Muscle of arm (tissue), 12 donors: ENCODE data around the gene CES4A. TPM values are rescaled to one million over a fixed set of nuclear protein-coding genes. Genes with fewer than 3 reads are reported as not detected.
A peak's percentile ranks its signal among the peaks of the same experiment; 100 is the strongest.
"Not testable (repeated sequence)": the region's sequence is repeated elsewhere in the genome, so short reads cannot be mapped to it uniquely, and the experiment has no call there.

Experiments used
- DNase-seq: peaks from one replicate; pipeline ENCODE4 v3.0.0-alpha.2; 2013
- polyA plus RNA-seq, 12 donors: library from polyadenylated mRNA; unstranded; fragments of 120-200 nt; gene quantifications; one replicate each; pipeline ENCODE4 v1.2.1, GENCODE V29; 2013; ENCODE audit not compliant: insufficient read length in 12 of 12

CES4A gene
- polyA plus RNA-seq, 12 donors, result 1.5 to 14.7 (median 2.5) TPM; not detected in 2

- DNase-seq, result no peak
Observed at GRCh38 chr16:66984892-66985311, 3.5 kb upstream of the CES4A start.

GRCh38 chr16:66986559-66986958, 1.8 kb upstream of the CES4A start:
- no peak for DNase-seq

- no peak for DNase-seq
Observed at GRCh38 chr16:66991545-66992077, 3.2 kb downstream of the CES4A start.

- DNase-seq, result not testable (repeated sequence)
Observed at GRCh38 chr16:66993558-66993957, 5.2 kb downstream of the CES4A start.

- no peak for DNase-seq
Observed at GRCh38 chr16:66996324-66996982, 8.1 kb downstream of the CES4A start.

GRCh38 chr16:66996983-66997358, 8.6 kb downstream of the CES4A start:
- DNase-seq, result no peak

- peak; percentile 27 for DNase-seq
Observed at GRCh38 chr16:67000384-67001351, 12.3 kb downstream of the CES4A start.

- no peak for DNase-seq
Observed at GRCh38 chr16:67001726-67002125, 13.3 kb downstream of the CES4A start.

- no peak for DNase-seq
Observed at GRCh38 chr16:67006930-67007658, 18.7 kb downstream of the CES4A start.

- no peak for DNase-seq
Observed at GRCh38 chr16:67009158-67009557, 20.8 kb downstream of the CES4A start.

GRCh38 chr16:67011274-67011673, 22.9 kb downstream of the CES4A start:
- no peak for DNase-seq

GRCh38 chr16:67013233-67013822, 24.9 kb downstream of the CES4A start:
- peak; percentile 60 for DNase-seq

- peak; percentile 74 for DNase-seq
Observed at GRCh38 chr16:67013823-67014633, 25.6 kb downstream of the CES4A start.

- DNase-seq, result no peak
Observed at GRCh38 chr16:67014634-67015312, 26.4 kb downstream of the CES4A start.

- DNase-seq, result no peak
Observed at GRCh38 chr16:67015313-67015731, 26.9 kb downstream of the CES4A start.

GRCh38 chr16:67016143-67016542, 27.8 kb downstream of the CES4A start:
- DNase-seq, result no peak

- no peak for DNase-seq
Observed at GRCh38 chr16:67016681-67017420, 28.5 kb downstream of the CES4A start.

GRCh38 chr16:67017421-67017750, 29.0 kb downstream of the CES4A start:
- DNase-seq, result no peak

GRCh38 chr16:67017810-67018488, 29.6 kb downstream of the CES4A start:
- DNase-seq, result peak; percentile 60
